HG03025 (cell line): ENCODE results near the gene PLB1.
"Not testable (repeated sequence)": the region's sequence is repeated elsewhere in the genome, so short reads cannot be mapped to it uniquely, and the experiment has no call there.

Experiments used
- ATAC-seq: cut with Tn5 transposase; IDR thresholded peaks from one replicate; pipeline ENCODE4 v1.9.1; 2021; ENCODE audit warnings: mild to moderate bottlenecking, moderate library complexity; ENCODE audit not compliant: unreplicated experiment, low FRiP score

The PLB1 gene

DNA sequence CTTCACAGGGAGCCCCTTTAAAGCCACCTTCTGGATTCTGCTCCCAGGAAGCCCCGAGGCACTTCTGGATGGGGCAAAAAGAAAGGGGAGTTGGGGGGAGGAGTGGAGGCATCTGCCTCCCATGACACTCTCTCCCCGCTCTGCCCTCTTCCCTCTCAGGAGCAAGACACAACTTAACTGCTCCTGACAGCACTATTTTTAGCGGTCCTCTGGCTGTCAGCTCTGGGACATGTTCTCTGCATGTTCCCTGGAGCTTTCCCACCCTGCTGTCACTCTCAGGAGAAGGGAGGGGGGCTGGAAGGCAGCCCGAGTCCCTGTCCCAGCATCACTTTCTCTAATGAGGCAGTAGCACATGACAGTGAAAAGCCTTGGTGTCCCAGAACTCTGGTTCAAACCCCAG lies 32.3 kb downstream of the PLB1 start:
- no peak for ATAC-seq

DNA sequence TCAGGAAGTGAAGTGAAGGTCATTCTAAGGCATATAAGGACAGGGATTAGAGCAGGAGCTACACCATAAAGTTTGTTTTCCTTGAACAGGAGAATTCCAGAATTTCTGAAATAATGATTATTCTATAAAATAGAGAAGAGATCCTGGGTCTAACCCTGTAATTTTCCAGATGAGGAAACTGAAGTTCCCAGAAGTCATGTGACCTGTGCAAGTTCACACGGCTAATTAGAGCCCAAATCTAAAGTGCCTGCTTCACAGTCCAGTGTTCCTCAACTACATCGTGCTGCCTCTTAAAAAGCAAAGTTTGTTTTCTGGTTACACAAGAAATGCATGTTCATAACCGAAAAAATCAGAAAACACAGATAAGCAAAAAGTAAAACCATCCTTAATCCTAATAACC lies 34.9 kb downstream of the PLB1 start:
- no peak for ATAC-seq

DNA sequence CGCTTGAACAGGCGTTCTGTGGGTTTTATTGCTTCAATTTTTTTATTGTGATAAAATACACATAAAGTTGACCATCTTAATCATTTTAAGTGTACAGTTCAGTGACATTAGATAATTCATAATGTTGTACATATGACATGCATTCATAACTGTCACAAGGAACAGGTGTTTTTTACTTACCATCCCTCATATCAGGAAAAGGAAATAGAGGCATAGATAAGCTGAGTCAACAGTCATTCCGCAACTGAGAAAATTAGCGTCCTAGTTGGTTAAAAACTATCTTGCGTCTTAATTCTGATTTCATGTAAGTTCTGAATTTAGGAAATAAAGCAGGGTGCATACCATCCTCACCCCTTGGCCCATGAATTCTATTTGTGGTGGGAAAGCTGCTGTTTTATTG lies 36.5 kb downstream of the PLB1 start:
- no peak for ATAC-seq

DNA sequence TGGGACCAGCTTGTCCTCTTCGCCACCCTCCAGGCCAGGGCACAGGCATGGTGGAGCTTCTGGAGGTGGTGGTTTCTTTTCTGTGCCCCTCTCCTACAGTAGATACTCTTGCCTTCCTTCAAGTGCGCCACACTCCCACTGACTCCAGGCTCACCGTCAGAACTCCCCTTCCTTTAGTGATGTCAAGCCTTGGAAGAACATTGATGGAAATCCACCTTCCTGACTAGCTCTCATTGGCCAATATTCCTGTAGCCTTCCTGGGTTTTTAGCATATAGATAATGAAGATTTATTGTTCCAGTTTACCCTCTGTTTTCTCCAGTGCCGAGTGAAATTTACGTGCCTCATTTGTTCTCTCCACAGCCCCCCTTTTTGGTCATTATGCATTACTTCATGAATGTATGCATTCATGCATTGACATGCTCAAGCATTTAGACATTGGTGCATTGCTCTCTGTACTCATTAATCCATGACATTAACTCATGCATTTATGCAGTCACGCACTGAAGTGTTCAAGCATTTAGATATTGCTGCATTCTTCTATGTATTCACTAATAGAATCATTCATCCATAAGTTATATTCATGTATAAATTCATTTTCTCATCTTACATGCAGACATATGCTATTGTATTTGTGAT lies 37.3 kb downstream of the PLB1 start:
- no peak for ATAC-seq

DNA sequence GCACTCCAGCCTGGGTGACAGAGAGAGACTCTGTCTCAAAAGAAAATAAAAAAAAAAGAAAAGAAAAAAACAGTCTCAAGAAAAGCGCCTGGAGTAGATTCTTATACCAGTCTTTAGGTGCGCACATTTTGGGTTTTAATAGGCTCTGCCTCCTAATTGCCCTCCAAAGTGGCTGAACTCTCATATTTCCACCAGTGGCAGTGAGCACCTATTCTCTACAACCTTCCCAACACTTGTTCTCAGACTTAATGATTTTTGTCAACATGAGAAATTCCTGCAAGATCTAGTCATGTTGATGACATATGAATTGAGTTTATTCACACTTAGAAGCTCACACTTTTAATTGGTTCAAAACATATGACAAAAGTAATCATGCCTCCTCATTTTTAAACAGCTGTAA lies 39.0 kb downstream of the PLB1 start:
- no peak for ATAC-seq

DNA sequence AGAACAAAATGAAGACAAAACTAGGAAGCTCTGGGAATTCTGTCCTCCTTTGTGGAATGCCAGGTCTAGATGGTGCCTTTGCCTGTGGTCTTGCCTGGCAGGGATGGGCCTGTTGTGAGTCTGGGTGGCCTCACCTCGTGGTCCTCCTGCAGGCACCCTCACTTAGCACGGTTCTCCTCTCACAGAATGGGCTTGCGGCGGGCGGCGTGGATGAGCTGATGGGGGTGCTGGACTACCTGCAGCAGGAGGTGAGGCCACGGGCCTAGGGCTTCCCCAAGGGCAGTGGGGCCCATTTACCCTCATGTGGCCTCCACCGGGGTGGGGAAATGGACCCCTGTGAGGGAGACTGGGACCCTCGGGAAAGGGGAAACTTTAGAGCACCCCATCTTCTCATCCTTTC lies 42.3 kb downstream of the PLB1 start:
- ATAC-seq = no peak

DNA sequence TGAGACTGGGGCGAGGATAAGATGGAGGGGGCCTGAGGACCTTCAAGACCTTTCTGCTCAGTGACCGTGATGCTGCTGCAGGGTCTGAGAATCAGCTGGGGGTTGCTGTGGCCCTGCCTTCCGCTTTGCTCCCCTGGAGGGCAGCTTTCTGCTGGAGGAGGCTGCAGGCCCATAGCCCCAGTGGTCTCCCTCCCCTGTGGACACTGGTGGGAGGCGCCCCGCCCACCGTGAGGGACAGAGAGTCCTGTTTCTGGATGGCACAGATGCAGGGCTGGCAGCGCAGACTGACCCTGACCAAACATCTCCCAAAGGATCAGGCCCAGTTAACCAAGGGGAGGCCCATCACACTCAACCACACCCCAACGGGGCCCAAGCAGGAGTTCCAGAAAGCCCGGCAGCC lies 42.8 kb downstream of the PLB1 start:
- no peak for ATAC-seq

DNA sequence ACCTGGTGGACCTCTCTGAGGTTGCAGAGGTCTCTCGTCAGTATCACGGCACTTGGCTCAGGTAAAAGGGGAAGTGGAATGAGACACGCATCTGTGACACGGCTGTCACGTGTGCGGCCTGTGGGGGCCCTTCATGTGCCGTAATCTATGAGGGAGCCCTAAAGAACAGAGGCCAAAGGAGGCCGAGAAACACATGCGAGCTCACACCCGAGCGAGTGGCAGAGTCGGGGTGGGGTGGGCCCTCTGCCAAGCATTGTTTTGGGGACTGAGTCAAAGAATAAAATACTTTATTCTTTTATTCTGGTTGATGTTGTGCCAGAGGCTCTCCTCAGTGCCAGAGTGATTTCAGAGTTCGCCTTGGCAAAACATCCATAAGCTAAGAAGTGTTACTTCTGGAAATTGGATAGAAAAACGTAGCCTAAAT lies 43.3 kb downstream of the PLB1 start:
- no peak for ATAC-seq

DNA sequence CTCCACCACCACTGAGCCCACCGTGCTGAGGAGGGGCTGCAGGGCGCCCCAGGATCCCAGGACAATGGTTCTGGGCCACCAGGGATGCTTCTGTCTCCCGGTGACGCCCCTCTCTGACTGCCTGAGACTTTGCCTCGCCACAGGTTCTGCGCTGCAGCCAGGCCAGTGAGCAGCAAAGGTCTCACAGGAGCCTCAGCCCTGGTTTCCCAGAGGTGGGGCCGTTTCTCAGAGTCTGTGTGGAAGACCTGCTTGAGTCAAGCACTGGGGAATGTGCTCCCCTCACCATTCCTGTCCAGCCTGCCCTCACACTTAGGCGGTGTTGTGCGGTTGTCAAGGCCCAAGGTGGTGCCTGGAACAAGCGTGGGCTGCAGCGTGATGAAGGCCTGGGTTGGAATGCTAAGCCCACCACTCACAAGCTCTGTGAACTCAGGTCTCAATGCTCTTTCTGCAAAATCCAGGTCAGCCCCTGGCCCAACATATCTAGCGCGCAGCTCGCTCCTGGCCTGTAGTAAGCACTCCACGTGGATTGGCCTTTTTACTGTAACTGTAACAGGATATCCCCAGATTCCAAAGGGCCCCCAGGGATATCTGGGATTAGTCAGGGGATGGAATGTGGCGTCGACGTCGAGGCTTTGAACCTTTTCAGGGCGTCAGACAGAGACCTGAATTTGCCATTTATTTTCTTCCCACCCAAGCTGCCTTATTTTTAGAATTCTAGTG lies 47.6 kb downstream of the PLB1 start:
- ATAC-seq = no peak

DNA sequence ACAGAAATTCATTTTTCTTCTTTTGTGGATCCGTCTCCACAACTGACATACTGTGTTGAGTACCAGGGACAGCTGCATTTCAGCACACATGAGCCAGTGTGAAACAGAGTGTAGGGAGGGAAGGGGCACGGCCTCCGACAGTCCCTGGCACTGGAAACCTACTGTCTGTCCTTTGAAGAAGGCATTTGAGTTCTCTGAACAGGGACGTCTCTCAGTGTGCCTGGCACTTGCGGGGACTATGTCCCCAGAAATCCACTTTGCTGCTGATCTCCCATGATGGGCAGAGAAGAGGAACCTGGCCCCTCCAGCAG lies 48.1 kb downstream of the PLB1 start:
- no peak for ATAC-seq

DNA sequence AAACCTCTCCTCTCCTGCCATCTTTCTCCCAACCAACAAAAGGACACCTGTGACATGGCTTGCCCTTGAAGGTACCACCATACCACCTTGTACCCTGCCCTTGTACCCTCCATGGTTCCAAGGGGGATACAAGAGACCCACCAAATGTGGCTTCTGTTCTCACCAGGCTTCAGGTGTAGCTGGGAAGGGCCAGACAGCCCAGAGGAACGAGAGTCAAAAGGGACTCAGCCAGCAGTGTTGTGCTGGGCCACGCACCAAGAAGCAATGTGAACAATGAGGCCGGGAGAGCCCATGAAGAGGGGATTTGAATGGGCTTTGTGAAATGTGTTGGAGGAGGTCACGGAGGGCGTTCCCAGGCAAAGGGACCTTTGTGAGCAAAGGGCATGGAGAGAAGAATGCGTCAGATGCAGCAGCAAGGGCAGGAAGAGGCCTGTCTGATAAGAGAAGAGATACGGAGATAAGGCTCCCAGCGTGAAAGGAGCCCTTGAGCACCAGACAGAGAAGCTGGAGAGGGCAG lies 48.6 kb downstream of the PLB1 start:
- ATAC-seq = no peak

DNA sequence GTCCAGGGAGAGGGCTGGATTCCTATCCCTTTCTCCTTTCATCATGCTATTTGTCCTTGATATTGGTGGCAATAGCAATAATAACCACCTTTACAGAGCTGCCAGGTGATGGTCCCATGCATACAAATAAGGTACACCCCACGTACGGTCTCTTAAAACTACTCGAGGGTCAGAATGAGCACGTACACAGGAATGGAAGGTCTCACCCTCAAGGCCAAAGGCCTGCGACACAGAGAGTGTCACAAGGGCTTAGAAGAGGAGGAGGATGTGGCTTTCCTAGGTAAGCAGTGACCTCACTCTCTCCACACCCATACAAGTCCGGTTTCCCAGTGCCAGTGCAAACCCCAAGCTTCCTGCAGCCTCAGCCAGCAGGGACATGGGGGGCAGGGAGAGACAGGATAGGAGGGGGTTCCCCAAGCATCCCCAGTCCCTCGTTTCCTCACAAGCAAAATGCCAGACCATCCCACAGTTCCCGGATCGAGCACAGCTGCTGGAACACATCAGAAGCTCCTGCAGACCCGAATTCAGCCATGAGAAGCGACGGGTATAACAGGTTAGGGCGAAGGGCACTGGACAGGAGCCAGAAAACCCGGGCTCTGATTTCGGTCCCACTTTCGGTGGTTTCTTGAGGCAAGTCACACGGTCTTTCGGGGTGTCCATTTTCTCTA lies 49.2 kb downstream of the PLB1 start:
- ATAC-seq = no peak

DNA sequence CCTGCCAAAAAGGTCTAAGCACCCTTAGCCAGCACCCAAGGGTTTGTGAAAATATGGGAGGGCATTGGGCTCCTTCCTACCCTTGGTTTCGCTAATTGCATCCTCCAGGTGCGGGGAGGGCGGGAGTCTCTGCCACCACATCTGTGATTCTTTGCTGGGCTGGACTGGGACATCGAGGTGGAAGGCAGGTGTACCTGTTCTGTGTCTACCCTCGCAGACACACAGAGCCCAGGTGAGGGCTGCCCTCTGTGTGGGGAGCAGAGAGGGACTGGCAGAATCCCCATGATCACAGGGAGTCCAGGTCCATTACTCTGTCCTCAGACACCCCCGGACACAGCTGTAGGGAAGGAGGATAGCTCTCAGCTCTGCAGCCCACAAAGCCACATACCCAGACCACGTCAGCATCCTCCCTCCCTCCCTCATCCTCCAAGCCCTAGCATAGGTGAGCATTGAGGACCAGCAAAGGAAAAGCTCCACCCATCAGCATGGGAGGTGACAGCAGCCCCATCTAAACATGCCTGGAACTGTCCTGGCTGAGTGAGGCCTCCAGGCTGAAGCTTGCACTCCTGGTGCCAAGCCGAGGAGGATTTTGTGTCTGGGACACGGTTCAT lies 49.8 kb downstream of the PLB1 start:
- ATAC-seq = no peak

DNA sequence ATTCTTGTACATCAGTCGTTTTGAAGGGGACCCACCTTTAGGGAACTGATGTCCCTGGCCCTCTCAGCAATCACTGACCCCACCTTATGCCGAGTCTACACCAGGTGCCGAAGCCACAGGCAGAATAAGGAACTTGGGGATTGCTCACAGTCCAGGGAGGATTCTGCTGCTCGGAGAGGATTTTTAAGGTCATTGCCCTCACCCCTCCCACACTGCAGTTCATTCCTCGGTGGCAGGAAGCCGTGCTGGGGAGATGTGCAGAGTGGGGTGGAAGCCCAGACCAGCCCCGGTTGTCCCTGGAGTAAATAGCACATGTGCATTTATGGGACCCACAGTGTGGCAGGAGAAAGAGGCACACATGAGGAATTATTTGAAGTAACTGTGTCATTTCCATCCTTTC lies 50.4 kb downstream of the PLB1 start:
- ATAC-seq = no peak

DNA sequence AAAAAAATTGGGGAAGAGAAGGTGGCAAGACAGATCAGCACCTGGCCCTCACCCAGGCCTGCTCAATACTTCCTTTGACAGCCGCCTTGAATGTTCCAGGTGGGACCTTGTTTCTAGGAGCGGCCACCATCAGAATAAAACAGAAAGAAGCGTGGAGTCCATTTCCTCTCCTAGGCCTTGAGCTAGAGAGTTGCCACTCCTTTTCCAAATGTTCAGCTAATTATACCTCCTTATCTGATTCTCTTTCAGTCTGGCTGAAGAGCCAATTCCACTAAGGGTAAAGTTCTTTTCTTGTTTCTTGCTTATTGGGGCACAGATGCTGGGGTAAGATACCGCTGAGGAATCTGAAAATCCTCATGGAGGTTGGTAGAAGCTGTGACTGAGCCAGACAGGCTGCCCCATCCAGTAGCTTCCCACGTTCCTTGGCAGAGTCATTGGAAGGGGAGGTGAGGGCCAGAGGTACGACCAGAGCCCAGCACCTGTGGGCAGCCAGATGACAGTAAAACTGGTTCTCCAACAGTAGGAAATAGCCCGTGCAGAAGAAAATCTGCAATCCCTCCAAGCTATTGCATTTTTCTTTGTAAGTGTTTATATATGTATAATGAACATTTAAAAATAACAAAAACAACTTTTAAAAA lies 51.5 kb downstream of the PLB1 start:
- ATAC-seq = no peak

DNA sequence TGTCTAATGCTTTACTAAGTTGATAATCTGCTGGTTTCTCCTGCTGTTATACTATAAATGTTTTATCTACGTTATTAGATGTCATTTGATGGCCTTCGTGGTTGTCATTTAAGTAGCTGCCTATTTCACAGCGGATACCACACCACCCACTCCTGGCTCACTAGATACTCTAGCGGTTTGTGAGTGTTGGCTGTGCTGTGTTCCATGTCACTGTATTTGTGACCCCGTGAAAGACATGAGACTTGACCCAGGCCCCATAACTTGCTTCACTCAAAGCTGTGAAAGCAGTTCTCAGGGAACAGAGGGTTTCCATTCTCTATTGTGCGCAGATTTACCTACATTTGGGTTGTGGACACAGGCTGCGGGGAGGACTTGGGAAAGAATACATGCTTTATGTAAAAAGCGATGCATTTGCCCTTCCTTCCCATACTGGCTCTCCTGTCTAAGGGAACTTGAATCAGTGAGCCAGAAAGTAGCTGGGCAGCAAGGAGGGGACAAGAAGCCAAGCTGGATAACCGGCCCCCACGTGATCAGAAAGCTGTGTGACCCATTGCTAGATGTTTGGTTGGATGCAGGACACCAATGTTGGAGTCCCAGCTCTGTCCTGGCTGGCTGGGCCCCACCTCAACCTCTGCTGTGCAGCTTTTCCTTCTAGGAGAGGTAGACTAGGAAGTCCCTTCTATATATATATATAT lies 52.2 kb downstream of the PLB1 start:
- no peak for ATAC-seq

DNA sequence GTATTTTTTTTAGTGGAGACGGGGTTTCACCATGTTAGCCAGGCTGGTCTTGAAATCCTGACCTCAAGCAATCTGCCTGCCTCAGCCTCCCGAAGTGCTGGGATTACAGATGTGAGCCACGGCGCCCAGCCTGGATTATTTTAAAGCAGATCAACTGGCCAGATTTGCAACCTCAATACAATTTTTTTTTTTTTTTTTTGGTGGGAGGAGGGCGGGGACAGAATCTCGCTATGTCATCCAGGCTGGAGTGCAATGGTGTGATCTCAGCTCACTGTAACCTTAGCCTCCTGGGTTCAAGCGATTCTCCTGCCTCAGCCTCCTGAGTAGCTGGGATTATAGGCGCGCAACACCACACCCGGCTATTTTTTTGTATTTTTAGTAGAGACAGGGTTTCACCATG lies 54.5 kb downstream of the PLB1 start:
- not testable (repeated sequence) for ATAC-seq

DNA sequence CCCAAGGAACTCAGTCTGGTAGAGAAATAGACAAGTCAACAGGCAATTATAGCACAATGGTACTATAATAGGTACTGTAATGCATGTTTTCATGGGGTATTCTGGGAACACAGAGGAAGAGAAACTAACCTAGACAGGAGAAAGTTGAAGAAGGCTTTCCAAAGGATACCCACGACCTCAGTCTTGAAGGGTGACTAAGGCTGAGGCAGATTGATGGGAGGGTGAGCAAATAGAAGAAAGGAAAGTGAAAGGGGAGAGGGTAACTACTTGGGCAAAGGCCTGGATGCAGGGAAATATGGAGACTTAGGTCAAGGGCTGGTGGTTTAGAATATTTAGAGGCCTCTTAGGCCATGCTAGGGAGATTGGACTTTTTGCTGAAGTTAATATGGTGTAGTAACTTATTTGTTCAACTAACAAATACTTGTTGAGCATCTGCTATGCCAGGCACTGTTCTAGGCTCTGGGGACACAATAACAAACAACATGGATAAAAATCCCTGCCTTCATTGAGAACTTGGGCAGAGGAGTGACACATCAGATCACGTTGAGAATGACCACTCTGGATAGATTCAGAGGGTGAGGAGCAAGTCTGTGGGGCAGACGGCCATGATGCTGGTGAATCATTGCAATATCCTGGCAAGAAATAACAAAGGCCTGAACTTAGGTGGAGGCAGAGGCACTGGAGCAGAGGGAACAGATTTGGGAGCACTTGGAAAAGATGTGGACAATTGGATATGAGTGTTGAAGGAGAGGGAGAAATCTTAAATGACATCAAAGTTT lies 56.4 kb downstream of the PLB1 start:
- ATAC-seq = no peak

DNA sequence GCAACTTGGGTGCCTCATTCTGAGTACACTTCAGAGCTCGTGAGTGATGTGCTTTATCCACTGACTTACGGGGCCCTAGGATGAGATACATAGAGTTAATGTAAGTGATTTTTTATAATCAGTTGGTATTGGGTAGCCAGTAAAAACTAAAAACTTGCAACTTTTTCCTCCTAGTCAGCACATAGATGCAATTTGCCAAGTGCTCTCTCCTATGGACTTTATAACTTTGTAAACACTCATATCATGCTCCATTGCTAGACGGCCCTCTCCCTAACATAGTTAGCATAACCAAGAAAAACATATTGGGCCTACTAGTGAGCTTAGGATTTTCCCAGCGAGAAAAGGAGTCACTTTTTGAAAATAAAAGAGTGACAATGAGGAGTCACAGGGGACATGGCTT lies 60.4 kb downstream of the PLB1 start:
- no peak for ATAC-seq
